Breast epithelium (tissue), 3 donors: Measurements from ENCODE around the gene DCDC2C.

Source experiments
- POLR2AphosphoS5 ChIP-seq, 3 donors: sonication (generic); formaldehyde crosslinking; IDR thresholded peaks; one replicate each; pipeline ENCODE4 v1.6.1; 2017; ENCODE audit warnings: antibody characterized with exemption in 3 of 3
- TF ChIP-seq, protein P1 (sequence below), 3 donors: fragments of 450-650 bp; IDR thresholded peaks; one replicate each; pipeline ENCODE4 v1.5.1; 2016 to 2017; ENCODE audit warnings: antibody characterized with exemption in 3 of 3, mild to moderate bottlenecking in 3 of 3, moderate library complexity in 3 of 3

DNA sequence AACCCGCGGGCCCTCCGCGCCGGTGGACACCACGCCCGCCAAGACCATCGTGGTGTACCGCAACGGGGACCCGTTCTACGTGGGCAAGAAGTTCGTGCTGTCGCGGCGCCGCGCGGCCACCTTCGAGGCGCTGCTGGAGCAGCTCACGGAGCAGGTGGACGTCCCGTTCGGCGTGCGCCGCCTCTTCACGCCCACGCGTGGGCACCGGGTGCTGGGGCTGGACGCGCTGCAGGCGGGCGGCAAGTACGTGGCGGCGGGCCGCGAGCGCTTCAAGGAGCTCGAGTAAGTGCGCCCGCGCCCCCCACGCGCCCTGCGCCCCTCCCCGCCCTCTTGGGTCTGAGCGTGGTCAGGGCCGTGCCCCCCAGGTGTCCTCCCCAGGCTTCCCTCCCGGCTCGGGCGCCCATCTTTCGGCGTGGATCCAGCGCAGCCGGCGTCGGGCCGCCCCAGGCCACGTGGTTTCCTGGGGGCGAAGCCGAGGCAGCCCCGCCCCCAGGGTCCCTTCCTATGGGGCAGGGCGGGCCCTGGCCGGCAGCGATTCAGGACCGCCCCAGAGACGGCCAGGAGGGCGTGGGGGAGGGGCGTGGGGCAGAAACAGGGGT, 481 bp downstream of the DCDC2C start:
- TF ChIP-seq POLR2AphosphoS5 (IDR thresholded peaks at IDR 0.05) = no peak
- TF ChIP-seq, protein P1, sequence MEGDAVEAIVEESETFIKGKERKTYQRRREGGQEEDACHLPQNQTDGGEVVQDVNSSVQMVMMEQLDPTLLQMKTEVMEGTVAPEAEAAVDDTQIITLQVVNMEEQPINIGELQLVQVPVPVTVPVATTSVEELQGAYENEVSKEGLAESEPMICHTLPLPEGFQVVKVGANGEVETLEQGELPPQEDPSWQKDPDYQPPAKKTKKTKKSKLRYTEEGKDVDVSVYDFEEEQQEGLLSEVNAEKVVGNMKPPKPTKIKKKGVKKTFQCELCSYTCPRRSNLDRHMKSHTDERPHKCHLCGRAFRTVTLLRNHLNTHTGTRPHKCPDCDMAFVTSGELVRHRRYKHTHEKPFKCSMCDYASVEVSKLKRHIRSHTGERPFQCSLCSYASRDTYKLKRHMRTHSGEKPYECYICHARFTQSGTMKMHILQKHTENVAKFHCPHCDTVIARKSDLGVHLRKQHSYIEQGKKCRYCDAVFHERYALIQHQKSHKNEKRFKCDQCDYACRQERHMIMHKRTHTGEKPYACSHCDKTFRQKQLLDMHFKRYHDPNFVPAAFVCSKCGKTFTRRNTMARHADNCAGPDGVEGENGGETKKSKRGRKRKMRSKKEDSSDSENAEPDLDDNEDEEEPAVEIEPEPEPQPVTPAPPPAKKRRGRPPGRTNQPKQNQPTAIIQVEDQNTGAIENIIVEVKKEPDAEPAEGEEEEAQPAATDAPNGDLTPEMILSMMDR (IDR thresholded peaks at IDR 0.05) = no peak
